Brain microvascular endothelial cell (primary cell): Measurements from ENCODE around the gene PHF10.

ENCODE experiments used
- DNase-seq: peaks from one replicate; pipeline ENCODE4 v3.0.0-alpha.2; 2020
- H3K27ac ChIP-seq: fragments of 250-450 bp; sonication (Bioruptor Pico); 2 replicates; pipeline ENCODE4 v1.5.1; 2020; ENCODE audit warnings: mild to moderate bottlenecking, moderate library complexity
- H3K27me3 ChIP-seq: fragments of 250-450 bp; sonication (Bioruptor Pico); replicated peaks from 2 replicates; pipeline ENCODE4 v1.5.1; 2020; ENCODE audit warnings: mild to moderate bottlenecking
- H3K36me3 ChIP-seq: fragments of 250-450 bp; sonication (Bioruptor Pico); replicated peaks from 2 replicates; pipeline ENCODE4 v1.5.1; 2020; ENCODE audit warnings: mild to moderate bottlenecking
- H3K4me3 ChIP-seq: 2 replicates; pipeline ENCODE4 v1.5.1; 2011; ENCODE audit warnings: low read depth, mild to moderate bottlenecking, control low read depth, low read length, moderate library complexity
- CTCF ChIP-seq: IDR thresholded peaks from 2 replicates; pipeline ENCODE4 v1.5.1; 2011; ENCODE audit warnings: low read depth, mild to moderate bottlenecking, moderate library complexity, low read length, control low read depth, inconsistent platforms; ENCODE audit errors: missing control alignments
- in situ Hi-C: cut with HindIII; loops from 2 replicates; pipeline ENCODE4 v1.10.0; 2017; ENCODE audit warnings: low sequenced_read_pairs, low pct_ligation_motif_present

The PHF10 gene

GRCh38 chr6:169684056-169684455 is 40.2 kb downstream of the PHF10 start:
- no peak for TF ChIP-seq CTCF
- no peak for DNase-seq
- Histone ChIP-seq H3K4me3 (no peak overlapping the region), H3K36me3 (peaks cover 16% of the 10 kb centered on the region), H3K27me3 (no peaks in the 10 kb centered on the region), H3K27ac (no peak overlapping the region)
- in situ Hi-C loops = no loop called here

GRCh38 chr6:169678342-169678741 is 46.0 kb downstream of the PHF10 start:
- H3K27ac ChIP-seq = no peak overlapping the region
- H3K4me3 ChIP-seq = no peak overlapping the region
- TF ChIP-seq CTCF = no peak
- no peaks in the 10 kb centered on the region for H3K27me3 ChIP-seq
- H3K36me3 ChIP-seq = peaks cover 4% of the 10 kb centered on the region
- no peak for DNase-seq
- in situ Hi-C loops = no loop called here

GRCh38 chr6:169677096-169677495 is 47.2 kb downstream of the PHF10 start:
- peaks cover 4% of the 10 kb centered on the region for H3K36me3 ChIP-seq
- no peak for TF ChIP-seq CTCF

GRCh38 chr6:169675011-169675410 is 49.3 kb downstream of the PHF10 start:
- in situ Hi-C loops = no loop called here
- Histone ChIP-seq H3K4me3 (no peak overlapping the region), H3K27ac (no peak overlapping the region), H3K36me3 (peaks cover 4% of the 10 kb centered on the region), H3K27me3 (no peaks in the 10 kb centered on the region)
- no peak for DNase-seq
- no peak for TF ChIP-seq CTCF

More at GRCh38 chr6:169677096-169677495, 47.2 kb downstream of the PHF10 start:
- H3K27ac ChIP-seq = no peak overlapping the region
- no peak overlapping the region for H3K4me3 ChIP-seq
- in situ Hi-C loops = no loop called here
- H3K27me3 ChIP-seq = no peaks in the 10 kb centered on the region
- DNase-seq = no peak

GRCh38 chr6:169671563-169671962 is 52.7 kb downstream of the PHF10 start:
- peaks cover 6% of the 10 kb centered on the region for H3K36me3 ChIP-seq
- no peak overlapping the region for H3K27ac ChIP-seq
- DNase-seq = no peak
- TF ChIP-seq CTCF = no peak
- in situ Hi-C loops = no loop called here
- H3K4me3 ChIP-seq = no peak overlapping the region
- H3K27me3 ChIP-seq = no peaks in the 10 kb centered on the region

- no peak overlapping the region for H3K4me3 ChIP-seq
- no peaks in the 10 kb centered on the region for H3K27me3 ChIP-seq
- peak; percentile 58 for DNase-seq
- peak overlapping the region; percentile 51 for H3K27ac ChIP-seq
- peaks cover 10% of the 10 kb centered on the region for H3K36me3 ChIP-seq
- in situ Hi-C loops = no loop called here
- TF ChIP-seq CTCF = no peak
These were observed 54.4 kb downstream of the PHF10 start for GRCh38 chr6:169669889-169670288.
